ENCODE data around the gene ATF6. TPM values are rescaled to one million over a fixed set of nuclear protein-coding genes. Genes with fewer than 3 reads are reported as not detected.

ATF6 gene
- total RNA-seq, 1 experiment from 2014 or later, result 35.3 TPM

DNA sequence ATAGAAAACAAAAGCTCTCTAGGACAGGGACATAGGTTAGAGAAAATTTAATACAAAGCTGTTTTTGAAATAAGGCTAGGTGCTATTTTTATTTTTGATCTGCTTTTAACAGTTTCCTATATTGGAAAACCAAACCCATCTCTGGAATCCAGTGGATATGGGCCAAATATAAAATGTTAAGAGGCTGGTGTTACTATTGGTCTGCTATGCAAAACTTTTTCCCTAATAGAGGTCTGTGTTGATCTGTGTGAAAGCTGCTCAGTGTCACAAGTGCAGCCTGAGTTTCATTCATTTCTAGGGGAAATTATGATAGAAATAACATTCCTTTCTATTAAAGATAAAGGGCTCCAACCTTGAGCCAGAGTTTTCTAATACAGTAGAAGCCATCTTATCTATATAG, 141.1 kb downstream of the ATF6 start:
- peaks cover 25% of the 10 kb centered on the region for H3K4me1 Mint-ChIP-seq (ENCODE audit: low read depth, unreplicated experiment)
- BruUV-seq (replicated peaks), result no TSS peak
- no peaks in the 10 kb centered on the region for H3K27me3 Mint-ChIP-seq (ENCODE audit: unreplicated experiment)
- DNase-seq, result no peak
- intact Hi-C loops (cut with micrococcal nuclease; ENCODE audit: unreplicated experiment), result loop anchor here (10.0 kb wide), 1 partner anchor 128 kb away; no protein-coding TSS in a partner anchor
- H3K9me3 Mint-ChIP-seq (ENCODE audit: low read depth, unreplicated experiment), result no peaks in the 10 kb centered on the region
- CTCF ChIA-PET, result no interaction called here
- H3K4me3 Mint-ChIP-seq (ENCODE audit: low read depth, unreplicated experiment), result no peak overlapping the region
- no peak overlapping the region for H3K27ac Mint-ChIP-seq (ENCODE audit: unreplicated experiment)
- no peaks in the 10 kb centered on the region for H3K36me3 Mint-ChIP-seq (ENCODE audit: insufficient read depth, unreplicated experiment)
- TF ChIP-seq, protein P1, sequence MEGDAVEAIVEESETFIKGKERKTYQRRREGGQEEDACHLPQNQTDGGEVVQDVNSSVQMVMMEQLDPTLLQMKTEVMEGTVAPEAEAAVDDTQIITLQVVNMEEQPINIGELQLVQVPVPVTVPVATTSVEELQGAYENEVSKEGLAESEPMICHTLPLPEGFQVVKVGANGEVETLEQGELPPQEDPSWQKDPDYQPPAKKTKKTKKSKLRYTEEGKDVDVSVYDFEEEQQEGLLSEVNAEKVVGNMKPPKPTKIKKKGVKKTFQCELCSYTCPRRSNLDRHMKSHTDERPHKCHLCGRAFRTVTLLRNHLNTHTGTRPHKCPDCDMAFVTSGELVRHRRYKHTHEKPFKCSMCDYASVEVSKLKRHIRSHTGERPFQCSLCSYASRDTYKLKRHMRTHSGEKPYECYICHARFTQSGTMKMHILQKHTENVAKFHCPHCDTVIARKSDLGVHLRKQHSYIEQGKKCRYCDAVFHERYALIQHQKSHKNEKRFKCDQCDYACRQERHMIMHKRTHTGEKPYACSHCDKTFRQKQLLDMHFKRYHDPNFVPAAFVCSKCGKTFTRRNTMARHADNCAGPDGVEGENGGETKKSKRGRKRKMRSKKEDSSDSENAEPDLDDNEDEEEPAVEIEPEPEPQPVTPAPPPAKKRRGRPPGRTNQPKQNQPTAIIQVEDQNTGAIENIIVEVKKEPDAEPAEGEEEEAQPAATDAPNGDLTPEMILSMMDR (IDR thresholded peaks at IDR 0.05; ENCODE audit: unreplicated experiment), result no peak

DNA sequence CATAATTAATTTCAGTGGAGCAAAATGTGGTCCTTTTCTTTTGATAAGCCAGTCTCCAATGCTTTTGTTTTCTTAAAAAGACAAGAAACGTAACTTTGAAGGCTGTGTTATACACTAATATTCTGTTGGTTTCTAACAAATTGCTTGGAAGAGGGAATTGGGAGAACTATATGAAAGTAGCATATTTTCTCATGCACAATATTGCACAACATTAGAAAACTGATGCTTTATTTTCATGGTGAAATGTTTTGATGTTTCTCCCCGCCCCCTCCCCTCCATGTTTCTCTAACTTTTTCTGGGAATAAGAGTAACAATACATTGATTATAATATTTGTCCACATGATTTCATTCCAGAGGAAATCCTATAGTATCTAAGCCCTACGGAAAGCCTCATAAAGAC, 142.1 kb downstream of the ATF6 start:
- CTCF ChIA-PET, result no interaction called here
- H3K4me3 Mint-ChIP-seq (ENCODE audit: low read depth, unreplicated experiment), result no peak overlapping the region

DNA sequence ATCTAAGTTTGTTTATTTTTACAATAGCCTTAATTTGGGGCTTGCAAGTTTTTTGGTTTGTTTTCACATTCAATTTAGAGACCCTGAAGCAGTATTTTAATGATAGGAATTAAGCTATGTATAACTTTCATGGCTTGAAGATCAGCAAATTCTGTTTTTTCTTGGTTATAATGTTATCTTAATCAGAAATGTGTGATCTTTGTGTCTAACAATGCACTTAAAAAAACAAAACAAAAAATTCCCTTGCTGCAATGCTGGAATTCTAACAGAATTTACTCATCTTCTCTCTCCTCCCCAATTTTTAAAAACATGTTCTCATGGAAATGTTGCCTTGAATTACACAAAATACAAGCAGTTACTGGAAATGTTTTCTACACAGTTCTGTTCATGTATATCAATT, 144.5 kb downstream of the ATF6 start:
- Mint-ChIP-seq H3K27ac (ENCODE audit: unreplicated experiment) (no peak overlapping the region), H3K4me1 (ENCODE audit: low read depth, unreplicated experiment) (peaks cover 18% of the 10 kb centered on the region), H3K9me3 (ENCODE audit: low read depth, unreplicated experiment) (no peaks in the 10 kb centered on the region), H3K4me3 (ENCODE audit: low read depth, unreplicated experiment) (no peak overlapping the region), H3K36me3 (ENCODE audit: insufficient read depth, unreplicated experiment) (no peaks in the 10 kb centered on the region), H3K27me3 (ENCODE audit: unreplicated experiment) (no peaks in the 10 kb centered on the region)
- CTCF ChIA-PET, result no interaction called here
- intact Hi-C loops (cut with micrococcal nuclease; ENCODE audit: unreplicated experiment), result no loop called here
- no peak for DNase-seq
- BruUV-seq (replicated peaks), result no TSS peak
- TF ChIP-seq, protein P1 (IDR thresholded peaks at IDR 0.05; ENCODE audit: unreplicated experiment), result no peak

More for the DNA sequence above, 142.1 kb downstream of the ATF6 start:
- intact Hi-C loops (cut with micrococcal nuclease; ENCODE audit: unreplicated experiment), result loop anchor here (10.0 kb wide), 1 partner anchor 127 kb away; no protein-coding TSS in a partner anchor
- Mint-ChIP-seq H3K27ac (ENCODE audit: unreplicated experiment) (no peak overlapping the region), H3K27me3 (ENCODE audit: unreplicated experiment) (no peaks in the 10 kb centered on the region), H3K36me3 (ENCODE audit: insufficient read depth, unreplicated experiment) (no peaks in the 10 kb centered on the region), H3K9me3 (ENCODE audit: low read depth, unreplicated experiment) (no peaks in the 10 kb centered on the region), H3K4me1 (ENCODE audit: low read depth, unreplicated experiment) (peaks cover 18% of the 10 kb centered on the region)
- no peak for DNase-seq
- TF ChIP-seq, protein P1 (IDR thresholded peaks at IDR 0.05; ENCODE audit: unreplicated experiment), result no peak
- BruUV-seq (replicated peaks), result no TSS peak

DNA sequence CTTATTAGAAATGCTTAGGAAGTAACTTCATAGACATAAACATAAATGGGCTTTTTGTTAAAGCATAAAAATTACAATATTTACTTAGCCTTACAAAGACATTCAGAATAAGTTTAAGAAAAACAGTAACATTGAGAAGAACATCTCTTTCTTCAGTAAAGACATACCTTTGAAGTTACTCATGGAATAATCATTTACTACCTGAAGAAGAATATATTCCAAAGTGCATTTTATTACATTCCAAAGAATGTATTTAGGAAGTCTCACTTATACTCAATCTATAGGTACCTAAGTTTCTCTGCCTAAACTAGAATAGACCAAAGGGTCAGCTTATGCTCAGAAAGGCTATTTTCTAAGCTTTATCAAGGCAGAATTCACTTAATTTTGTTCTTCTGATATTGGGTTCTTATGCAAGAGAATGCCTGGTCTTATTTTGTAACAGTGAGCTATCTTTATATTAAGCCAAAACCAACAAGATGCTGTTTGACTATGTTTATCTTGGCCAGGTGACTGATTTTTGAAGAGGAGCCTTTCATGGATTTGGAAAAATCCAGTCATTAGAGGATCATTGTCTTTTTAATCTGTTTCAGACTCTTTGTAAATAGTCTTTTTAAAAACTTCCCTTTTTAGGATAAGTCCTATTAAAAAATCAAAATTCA, 147.5 kb downstream of the ATF6 start:
- TF ChIP-seq, protein P1 (IDR thresholded peaks at IDR 0.05; ENCODE audit: unreplicated experiment), result no peak
- peaks cover 18% of the 10 kb centered on the region for H3K4me1 Mint-ChIP-seq (ENCODE audit: low read depth, unreplicated experiment)
- H3K9me3 Mint-ChIP-seq (ENCODE audit: low read depth, unreplicated experiment), result no peaks in the 10 kb centered on the region
- H3K36me3 Mint-ChIP-seq (ENCODE audit: insufficient read depth, unreplicated experiment), result no peaks in the 10 kb centered on the region
- no TSS peak for BruUV-seq (replicated peaks)
- no peaks in the 10 kb centered on the region for H3K27me3 Mint-ChIP-seq (ENCODE audit: unreplicated experiment)
- H3K27ac Mint-ChIP-seq (ENCODE audit: unreplicated experiment), result no peak overlapping the region
- CTCF ChIA-PET, result no interaction called here
- intact Hi-C loops (cut with micrococcal nuclease; ENCODE audit: unreplicated experiment), result no loop called here
- H3K4me3 Mint-ChIP-seq (ENCODE audit: low read depth, unreplicated experiment), result no peak overlapping the region
- DNase-seq, result no peak

Measured in Calu3 (cell line).